K562 (cell line): ENCODE data around the gene PRDM15. TPM values are rescaled to one million over a fixed set of nuclear protein-coding genes. Genes with fewer than 3 reads are reported as not detected.

Source experiments
- AFF4 ChIP-seq: sonication (generic); formaldehyde crosslinking; IDR thresholded peaks from 2 replicates; pipeline ENCODE4 v1.8.0; 2023; ENCODE audit warnings: mild to moderate bottlenecking, missing genetic modification reagents
- CHD7 ChIP-seq: fragments of 200-600 bp; sonication (generic); IDR thresholded peaks from one replicate; pipeline ENCODE4 v1.6.1; 2012; ENCODE audit warnings: mild to moderate bottlenecking, low read depth, low read length, inconsistent platforms
- FOXM1 ChIP-seq, 2 experiments: fragments of 450-650 bp in 1 of 2; sonication (generic) in 1 of 2; formaldehyde crosslinking in 1 of 2; IDR thresholded peaks; 2 replicates each; pipeline versions ENCODE4 v1.6.1 to v1.9.0; 2017 to 2022; ENCODE audit warnings: low read depth in 2 of 2, mild to moderate bottlenecking in 2 of 2, missing genetic modification reagents in 1 of 2, moderate library complexity in 1 of 2
- JUN ChIP-seq, 2 experiments: sonication (generic) in 1 of 2; formaldehyde crosslinking in 1 of 2; IDR thresholded peaks; 2 replicates each; pipeline versions ENCODE4 v1.6.1 to v1.8.0; 2012 to 2022; ENCODE audit warnings: borderline replicate concordance in 2 of 2, mild to moderate bottlenecking in 2 of 2, improper control_type of control experiment in 1 of 2, low read depth in 1 of 2, low read length in 1 of 2, missing genetic modification reagents in 1 of 2
- KAT2B ChIP-seq: IDR thresholded peaks from one replicate; pipeline ENCODE4 v1.6.1; 2012; ENCODE audit warnings: low read depth, mild to moderate bottlenecking, control low read depth, inconsistent platforms, low read length, moderate library complexity
- MXD1 ChIP-seq: fragments of 250-450 bp; sonication (Bioruptor Pico); IDR thresholded peaks from 2 replicates; pipeline ENCODE4 v1.8.0; 2021; ENCODE audit warnings: borderline replicate concordance, mild to moderate bottlenecking, moderate library complexity; ENCODE audit not compliant: poor library complexity, severe bottlenecking
- PHB ChIP-seq: fragments of 250-450 bp; sonication (Bioruptor Pico); IDR thresholded peaks from 2 replicates; pipeline ENCODE4 v1.5.0; 2021
- PHF21A ChIP-seq: fragments of 450-650 bp; IDR thresholded peaks from 2 replicates; pipeline ENCODE4 v1.6.1; 2017; ENCODE audit warnings: low read depth, borderline replicate concordance
- YBX1 ChIP-seq: fragments of 450-650 bp; IDR thresholded peaks from 2 replicates; pipeline ENCODE4 v1.7.1; 2016; ENCODE audit warnings: mild to moderate bottlenecking
- ZNF668 ChIP-seq: fragments of 250-450 bp; sonication (Bioruptor Pico); IDR thresholded peaks from 2 replicates; pipeline ENCODE4 v1.8.0; 2022; ENCODE audit warnings: mild to moderate bottlenecking, inconsistent platforms
- polyA plus RNA-seq, 8 experiments: library from polyadenylated mRNA; depleted of rRNA in 4 of 8; stranded (reverse) in 5 of 8; unstranded in 3 of 8; fragments of >200 nt; fragmentation: Nextera tagmentation in 2 of 8; fragmentation: Illumina TruSeq in 1 of 8; extraction: Ambion mirVana in 2 of 8; extraction: Trizol in 1 of 8; gene quantifications; 2 replicates each; pipeline versions ENCODE4 v1.2.1 to v1.2.3, GENCODE V29; 2011 to 2014; ENCODE audit warnings: inconsistent platforms in 1 of 8, missing spikeins in 1 of 8
- total RNA-seq, 7 experiments: library from RNA; depleted of rRNA in 6 of 7; stranded (reverse); fragments of >200 nt in 6 of 7; fragmentation: Illumina TruSeq in 2 of 7; extraction: Trizol in 2 of 7; gene quantifications; 2 replicates each; pipeline versions ENCODE4 v1.2.1 to v1.2.3, GENCODE V29; 2011 to 2021; ENCODE audit warnings: low replicate concordance in 1 of 7

The PRDM15 gene
- total and polyA plus RNA-seq, 9 of the 15 experiments (the other 6 are each of a cell fraction or from before 2014, with no cell fraction given) = 0.93 to 9.2 (median 6.2) TPM

GRCh38 chr21:41865002-41865777, 14.0 kb downstream of the PRDM15 start (continued):
- no peak for TF ChIP-seq AFF4 (CRISPR knock-in tag)
- TF ChIP-seq MXD1 (CRISPR knock-in tag) = no peak
- no peak for TF ChIP-seq KAT2B
- TF ChIP-seq FOXM1 (IDR thresholded peaks at IDR 0.05; ENCODE audit: low read depth) = no peak
- TF ChIP-seq FOXM1 (CRISPR knock-in tag; IDR thresholded peaks at IDR 0.05; ENCODE audit: low read depth) = no peak
- no peak for TF ChIP-seq JUN (IDR thresholded peaks at IDR 0.05; ENCODE audit: borderline replicate concordance, low read depth, low read length)
- no peak for TF ChIP-seq JUN (CRISPR knock-in tag; IDR thresholded peaks at IDR 0.05; ENCODE audit: borderline replicate concordance)
- TF ChIP-seq ZNF668 = no peak
- TF ChIP-seq PHF21A = no peak
- no peak for TF ChIP-seq PHB
- TF ChIP-seq YBX1 = no peak
- TF ChIP-seq CHD7 = no peak
